ENCODE data around the gene CCL22. TPM values are rescaled to one million over a fixed set of nuclear protein-coding genes. Genes with fewer than 3 reads are reported as not detected.

Gene CCL22
- total RNA-seq, 1 experiment from 2014 or later: not detected

DNA sequence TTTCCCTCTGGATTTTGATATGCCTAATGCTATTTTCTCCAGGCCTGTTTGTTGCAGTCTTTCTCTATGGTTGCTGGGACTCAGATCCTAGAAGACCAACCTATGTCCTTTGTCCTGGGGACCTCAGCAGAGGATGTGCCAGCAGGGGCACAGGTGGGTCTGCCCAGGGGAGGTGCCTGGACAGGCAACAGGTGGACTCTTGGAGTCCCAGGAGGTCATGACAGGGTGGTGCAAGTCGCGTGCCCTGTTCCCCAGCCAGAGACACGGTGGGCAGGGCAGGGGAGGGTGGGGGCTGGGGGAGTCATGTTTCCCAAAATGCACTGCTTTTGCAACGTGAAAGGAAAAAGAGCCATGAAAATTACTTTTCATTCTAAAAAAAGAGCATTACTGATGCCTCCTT lies 47.8 kb upstream of the CCL22 start:
- H3K4me1 Mint-ChIP-seq: peaks cover 3 to 6% of the 10 kb centered on the region in 2 experiments
- H3K18ac ChIP-seq (ENCODE audit: insufficient read length, low read depth, low read length): no peak overlapping the region
- TF ChIP-seq, protein P1, sequence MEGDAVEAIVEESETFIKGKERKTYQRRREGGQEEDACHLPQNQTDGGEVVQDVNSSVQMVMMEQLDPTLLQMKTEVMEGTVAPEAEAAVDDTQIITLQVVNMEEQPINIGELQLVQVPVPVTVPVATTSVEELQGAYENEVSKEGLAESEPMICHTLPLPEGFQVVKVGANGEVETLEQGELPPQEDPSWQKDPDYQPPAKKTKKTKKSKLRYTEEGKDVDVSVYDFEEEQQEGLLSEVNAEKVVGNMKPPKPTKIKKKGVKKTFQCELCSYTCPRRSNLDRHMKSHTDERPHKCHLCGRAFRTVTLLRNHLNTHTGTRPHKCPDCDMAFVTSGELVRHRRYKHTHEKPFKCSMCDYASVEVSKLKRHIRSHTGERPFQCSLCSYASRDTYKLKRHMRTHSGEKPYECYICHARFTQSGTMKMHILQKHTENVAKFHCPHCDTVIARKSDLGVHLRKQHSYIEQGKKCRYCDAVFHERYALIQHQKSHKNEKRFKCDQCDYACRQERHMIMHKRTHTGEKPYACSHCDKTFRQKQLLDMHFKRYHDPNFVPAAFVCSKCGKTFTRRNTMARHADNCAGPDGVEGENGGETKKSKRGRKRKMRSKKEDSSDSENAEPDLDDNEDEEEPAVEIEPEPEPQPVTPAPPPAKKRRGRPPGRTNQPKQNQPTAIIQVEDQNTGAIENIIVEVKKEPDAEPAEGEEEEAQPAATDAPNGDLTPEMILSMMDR (conservative IDR thresholded peaks at IDR 0.05): no peak

More for the DNA sequence above, 47.8 kb upstream of the CCL22 start:
- Histone ChIP-seq H3K4me2 (ENCODE audit: insufficient read depth, insufficient read length, low read length) (no peak overlapping the region), H3K23ac (ENCODE audit: insufficient read length, low read depth, low read length) (no peak overlapping the region), H4K91ac (ENCODE audit: insufficient read length, low read depth, low read length) (no peak overlapping the region), H2AK5ac (ENCODE audit: insufficient read length, low read length) (no peak overlapping the region), H2BK20ac (ENCODE audit: low read depth, low read length, poor library complexity, severe bottlenecking) (no peak overlapping the region), H2BK15ac (ENCODE audit: low read depth, low read length) (no peak overlapping the region), H2BK120ac (ENCODE audit: low read depth, low read length, poor library complexity, severe bottlenecking) (no peak overlapping the region), H3K4ac (ENCODE audit: low read depth, low read length) (no peak overlapping the region), H2AFZ (ENCODE audit: low read length) (no peak overlapping the region), H3K27me3 (ENCODE audit: insufficient read depth, low read length) (no peaks in the 10 kb centered on the region), H3K27ac (ENCODE audit: insufficient read length, low read depth, low read length) (no peak overlapping the region), H3K79me2 (ENCODE audit: insufficient read depth, low read length) (no peaks in the 10 kb centered on the region), H3K56ac (ENCODE audit: insufficient read length, low read depth, low read length) (no peak overlapping the region), H3K23me2 (ENCODE audit: insufficient read length, low read depth, low read length, poor library complexity, severe bottlenecking) (no peaks in the 10 kb centered on the region), H3T11ph (ENCODE audit: low read length) (no peak overlapping the region), H3K79me1 (ENCODE audit: insufficient read depth, low read depth, low read length, poor library complexity, severe bottlenecking) (no peaks in the 10 kb centered on the region), H3K14ac (ENCODE audit: insufficient read depth, low read length) (no peak overlapping the region), H4K8ac (replicated peaks; ENCODE audit: insufficient read length, low read depth, low read length) (no peak overlapping the region), H3K9me3 (ENCODE audit: control insufficient read depth, low read depth, low read length) (no peaks in the 10 kb centered on the region), H4K5ac (ENCODE audit: insufficient read length, low read depth, low read length) (no peak overlapping the region), H4K20me1 (ENCODE audit: control insufficient read depth, insufficient read depth, insufficient read length) (peaks cover 5% of the 10 kb centered on the region), H3K9ac (ENCODE audit: extremely low read depth, insufficient read length, low read length) (no peak overlapping the region), H2BK12ac (ENCODE audit: insufficient read length, low read depth, low read length) (no peak overlapping the region), H3K4me1 (ENCODE audit: insufficient read depth, low read length) (no peaks in the 10 kb centered on the region), H2BK5ac (ENCODE audit: insufficient read length, low read length) (no peak overlapping the region)
- Mint-ChIP-seq H3K36me3 (ENCODE audit: insufficient read depth in 1 of 3, low read depth in 3 of 3) (no peaks in the 10 kb centered on the region), H3K9me3 (no peaks in the 10 kb centered on the region), H3K4me3 (no peak overlapping the region), H3K27ac (no peak overlapping the region), H3K27me3 (ENCODE audit: low read depth) (peaks cover 6% of the 10 kb centered on the region)
- WGBS (ENCODE audit: extremely low coverage, insufficient read length, low lambda C conversion rate): no CpG with 5 or more reads among the region's 4 CpGs
- DNase-seq: no peak

Data from H9 (cell line).